ENCODE results near the gene JAG2.

DNA sequence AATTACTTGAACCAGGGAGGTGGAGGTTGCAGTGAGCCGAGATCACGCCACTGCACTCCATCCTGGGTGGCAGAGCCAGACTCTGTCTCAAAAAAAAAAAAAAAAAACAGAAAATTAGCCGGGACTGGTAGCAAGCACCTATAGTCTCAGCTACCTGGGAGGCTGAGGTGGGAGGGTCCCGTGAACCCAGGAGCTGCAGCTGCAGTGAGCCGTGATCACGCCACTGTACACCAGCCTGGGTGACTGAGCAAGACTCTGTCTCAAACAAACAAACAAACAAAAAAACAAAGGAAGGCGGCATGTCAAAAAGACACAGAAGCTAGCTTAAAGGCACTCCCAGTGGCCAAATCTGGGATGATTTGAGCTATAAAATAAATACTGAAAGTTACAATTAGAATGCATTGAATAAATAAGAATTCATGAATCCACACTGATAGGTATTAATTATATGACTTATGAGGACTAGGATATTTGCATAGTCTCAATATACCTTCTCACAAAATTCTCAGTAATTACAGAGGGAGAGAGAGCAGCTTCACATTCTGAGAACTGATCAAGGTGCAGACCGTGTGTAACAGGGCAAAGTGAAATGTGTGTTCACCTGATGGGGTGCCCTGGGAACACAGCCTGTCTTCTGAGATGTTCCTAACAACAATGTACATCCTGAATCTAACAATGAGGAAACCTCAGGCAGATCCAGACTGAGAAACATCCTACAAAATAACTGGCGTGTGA lies 60.6 kb downstream of the JAG2 start:
- no peak for TF ChIP-seq POLR2AphosphoS5 (IDR thresholded peaks at IDR 0.05)
- TF ChIP-seq, protein P1, sequence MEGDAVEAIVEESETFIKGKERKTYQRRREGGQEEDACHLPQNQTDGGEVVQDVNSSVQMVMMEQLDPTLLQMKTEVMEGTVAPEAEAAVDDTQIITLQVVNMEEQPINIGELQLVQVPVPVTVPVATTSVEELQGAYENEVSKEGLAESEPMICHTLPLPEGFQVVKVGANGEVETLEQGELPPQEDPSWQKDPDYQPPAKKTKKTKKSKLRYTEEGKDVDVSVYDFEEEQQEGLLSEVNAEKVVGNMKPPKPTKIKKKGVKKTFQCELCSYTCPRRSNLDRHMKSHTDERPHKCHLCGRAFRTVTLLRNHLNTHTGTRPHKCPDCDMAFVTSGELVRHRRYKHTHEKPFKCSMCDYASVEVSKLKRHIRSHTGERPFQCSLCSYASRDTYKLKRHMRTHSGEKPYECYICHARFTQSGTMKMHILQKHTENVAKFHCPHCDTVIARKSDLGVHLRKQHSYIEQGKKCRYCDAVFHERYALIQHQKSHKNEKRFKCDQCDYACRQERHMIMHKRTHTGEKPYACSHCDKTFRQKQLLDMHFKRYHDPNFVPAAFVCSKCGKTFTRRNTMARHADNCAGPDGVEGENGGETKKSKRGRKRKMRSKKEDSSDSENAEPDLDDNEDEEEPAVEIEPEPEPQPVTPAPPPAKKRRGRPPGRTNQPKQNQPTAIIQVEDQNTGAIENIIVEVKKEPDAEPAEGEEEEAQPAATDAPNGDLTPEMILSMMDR (IDR thresholded peaks at IDR 0.05): no peak
- no peak for TF ChIP-seq POLR2A (IDR thresholded peaks at IDR 0.05)
- TF ChIP-seq EP300 (IDR thresholded peaks at IDR 0.05; ENCODE audit: low read depth): no peak
